ENCODE data around the gene SCAMP4.
"Not testable (repeated sequence)": the region's sequence is repeated elsewhere in the genome, so short reads cannot be mapped to it uniquely, and the experiment has no call there.

SCAMP4 gene

DNA sequence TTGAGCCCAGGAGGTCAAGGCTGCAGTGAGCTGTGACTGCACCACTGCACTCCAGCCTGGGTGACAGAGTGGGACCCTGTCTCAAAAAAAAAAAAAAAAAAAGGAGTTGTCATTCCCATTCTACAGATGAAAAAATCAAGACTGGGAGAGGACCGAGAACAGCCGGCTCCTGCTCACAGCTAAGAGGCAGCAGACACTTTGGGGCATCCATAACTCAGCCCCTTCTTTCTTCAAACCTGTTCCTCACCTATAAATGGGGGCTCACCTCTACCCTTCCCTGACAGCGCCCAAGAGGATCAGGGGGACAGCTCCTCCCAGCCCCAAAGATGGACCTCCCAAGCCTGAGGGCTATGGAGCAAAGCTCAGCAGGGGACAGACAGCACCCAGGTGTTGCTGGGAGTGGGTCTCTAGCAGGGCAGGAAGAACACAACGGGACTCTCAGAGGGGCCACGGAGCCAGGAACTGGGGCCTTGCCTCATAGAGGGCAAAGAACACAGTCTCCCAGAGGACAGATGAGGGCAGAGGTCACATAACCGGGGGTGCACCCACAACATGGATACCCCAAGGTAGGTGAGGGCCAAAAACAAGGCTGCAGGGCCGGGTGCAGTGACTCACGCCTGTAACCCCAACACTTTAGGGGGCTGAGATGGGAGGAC, 38.4 kb upstream of the SCAMP4 start:
- DNase-seq (ENCODE audit: low read depth) = no peak

DNA sequence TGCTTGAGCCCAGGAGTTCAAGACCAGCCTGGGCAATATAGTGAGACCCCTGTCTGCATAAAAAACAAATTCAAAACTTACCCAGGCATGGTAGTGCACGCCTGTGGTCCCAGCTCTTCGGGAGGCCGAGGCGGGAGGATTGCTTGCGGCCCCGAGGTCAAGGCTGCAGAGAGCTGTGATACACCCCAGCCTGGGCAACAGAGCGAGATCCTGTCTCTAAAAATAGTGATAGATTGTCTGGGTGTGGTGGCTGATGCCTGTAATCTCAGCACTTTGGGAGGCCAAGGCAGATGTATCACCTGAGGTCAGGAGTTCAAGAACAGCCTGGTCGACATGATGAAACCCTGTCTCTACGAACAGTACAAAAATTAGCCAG, 37.9 kb upstream of the SCAMP4 start:
- no peak for DNase-seq (ENCODE audit: low read depth)

- no peak for DNase-seq (ENCODE audit: low read depth)
Observed at GRCh38 chr19:1868971-1869370, 36.2 kb upstream of the SCAMP4 start.

DNA sequence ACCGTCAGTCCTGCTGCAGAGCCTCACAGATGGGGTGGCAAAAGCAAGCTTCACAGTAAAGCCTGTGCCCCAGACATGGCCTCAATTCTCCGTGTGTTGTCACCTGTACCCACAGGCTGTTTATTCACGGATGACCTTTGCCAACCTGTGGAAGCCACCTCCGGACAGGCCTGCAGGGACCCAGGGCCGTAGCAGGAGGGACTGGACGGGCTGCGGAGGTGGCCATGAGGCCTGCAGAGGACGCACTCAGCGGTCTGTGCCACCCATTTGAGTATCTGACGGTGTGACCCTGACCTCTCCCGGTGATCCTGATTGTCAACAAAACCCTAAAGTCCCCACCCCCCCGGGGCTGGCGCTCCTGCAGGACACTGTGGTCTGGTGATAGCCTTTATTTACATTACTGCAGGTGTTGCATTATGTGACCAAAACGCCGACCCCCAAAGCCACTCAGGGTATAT, 34.0 kb upstream of the SCAMP4 start:
- DNase-seq (ENCODE audit: low read depth) = no peak

GRCh38 chr19:1871630-1872029, 33.6 kb upstream of the SCAMP4 start:
- no peak for DNase-seq (ENCODE audit: low read depth)

- DNase-seq (ENCODE audit: low read depth) = no peak
Observed at GRCh38 chr19:1872807-1873523, 32.2 kb upstream of the SCAMP4 start.

- DNase-seq (ENCODE audit: low read depth) = no peak
Observed at GRCh38 chr19:1873524-1874473, 31.4 kb upstream of the SCAMP4 start.

GRCh38 chr19:1874554-1875185, 30.5 kb upstream of the SCAMP4 start:
- DNase-seq (ENCODE audit: low read depth) = no peak

DNA sequence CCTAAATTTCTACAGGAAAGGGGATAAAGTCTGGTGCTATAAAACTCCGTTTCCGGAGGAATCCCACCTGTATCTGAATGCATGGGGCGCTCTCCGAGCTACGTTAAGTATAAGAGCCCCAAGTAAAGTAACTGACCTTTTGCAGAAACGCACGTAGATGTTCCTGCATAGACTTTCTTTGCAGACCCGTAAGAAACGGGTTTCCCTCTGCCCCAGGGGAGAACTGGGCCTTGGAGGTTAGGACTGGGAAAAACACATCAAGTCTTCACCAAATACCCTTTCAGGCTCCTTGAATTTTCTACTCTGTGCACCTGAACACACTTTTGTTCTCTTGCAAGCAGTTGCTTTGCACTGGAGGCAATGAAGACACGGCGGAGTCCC, 29.9 kb upstream of the SCAMP4 start:
- DNase-seq (ENCODE audit: low read depth) = not testable (repeated sequence)

GRCh38 chr19:1875646-1876495, 29.3 kb upstream of the SCAMP4 start:
- DNase-seq (ENCODE audit: low read depth) = peak; percentile 80

DNA sequence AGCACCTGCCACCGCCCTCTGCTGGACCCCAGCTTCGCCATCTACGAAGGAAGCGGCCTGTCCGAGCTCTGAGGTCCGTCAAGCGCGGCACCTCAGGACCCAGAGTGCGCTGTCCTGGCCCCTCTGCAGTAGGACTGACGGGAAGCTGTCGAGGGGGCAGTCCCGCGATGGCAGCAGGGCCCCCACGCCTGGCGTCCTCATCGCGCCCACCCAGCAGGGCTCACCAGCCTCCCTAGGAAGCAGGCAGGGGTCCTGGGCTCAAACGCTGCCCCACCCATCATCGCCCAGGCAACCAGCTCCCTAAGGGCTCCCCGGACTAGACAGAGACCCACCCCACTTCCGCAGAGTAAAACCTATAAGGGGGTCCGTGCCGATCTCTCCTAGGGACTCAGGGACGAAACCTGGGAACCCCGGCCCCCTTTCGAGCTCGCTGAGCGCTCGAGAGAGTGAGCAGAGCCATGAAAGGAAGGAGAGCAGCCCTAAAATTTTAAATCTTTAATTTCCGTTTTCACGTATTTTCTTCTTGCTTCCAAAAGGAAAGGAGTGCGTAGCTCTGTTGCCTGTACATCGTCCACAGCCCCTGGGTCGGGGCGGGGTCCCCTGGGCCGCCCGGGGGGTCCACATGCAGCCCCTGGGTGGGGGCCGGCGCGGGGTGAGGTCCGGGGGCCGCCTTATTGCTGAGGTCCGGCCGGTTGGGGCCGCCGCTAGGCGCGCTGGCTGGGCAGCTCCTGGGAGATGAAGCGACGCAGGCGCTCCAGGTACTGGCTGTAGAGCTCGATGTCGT, 28.5 kb upstream of the SCAMP4 start:
- DNase-seq (ENCODE audit: low read depth) = not testable (repeated sequence)

DNA sequence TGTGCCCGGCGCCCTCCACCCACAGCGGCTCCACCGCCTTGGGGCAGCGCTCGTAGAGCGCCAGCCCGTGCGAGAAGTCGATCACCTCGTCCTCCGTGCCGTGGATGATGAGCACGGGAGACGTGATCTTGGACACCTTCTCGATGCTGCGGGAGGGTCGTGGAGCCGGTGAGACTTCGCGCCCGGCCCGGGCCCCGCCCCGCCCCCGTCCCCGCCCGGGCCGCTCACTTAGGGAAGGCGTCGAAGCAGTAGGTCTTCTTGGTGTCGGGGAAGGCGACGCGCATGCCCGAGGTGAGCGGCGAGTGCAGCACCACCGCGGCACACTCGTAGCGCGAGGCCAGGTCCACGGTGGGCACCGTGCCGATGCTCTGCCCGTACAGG, 27.9 kb upstream of the SCAMP4 start:
- not testable (repeated sequence) for DNase-seq (ENCODE audit: low read depth)

- DNase-seq (ENCODE audit: low read depth) = not testable (repeated sequence)
Observed at GRCh38 chr19:1878583-1878982, 26.6 kb upstream of the SCAMP4 start.

DNA sequence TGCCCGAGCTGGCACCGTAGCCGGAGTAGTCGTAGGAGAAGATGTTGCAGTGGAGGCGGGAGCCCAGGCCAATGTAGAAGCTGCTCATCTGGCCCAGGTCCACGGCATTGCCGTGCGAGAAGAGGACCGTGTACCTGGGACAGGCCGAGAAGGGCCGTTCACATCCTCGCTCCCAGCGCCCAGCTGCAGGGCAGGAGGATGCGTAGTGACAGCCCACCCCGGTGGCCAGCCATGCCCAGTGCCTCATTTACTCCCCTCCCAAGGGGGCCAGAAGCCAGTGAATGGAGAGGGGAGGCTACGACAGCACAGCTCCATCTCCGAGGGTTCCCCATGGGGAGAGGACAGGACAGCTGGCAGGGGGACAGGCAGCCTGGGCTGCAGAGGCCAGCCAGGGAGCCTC, 25.2 kb upstream of the SCAMP4 start:
- DNase-seq (ENCODE audit: low read depth) = not testable (repeated sequence)

GRCh38 chr19:1880611-1881392, 24.4 kb upstream of the SCAMP4 start:
- no peak for DNase-seq (ENCODE audit: low read depth)

GRCh38 chr19:1881393-1882088, 23.7 kb upstream of the SCAMP4 start:
- not testable (repeated sequence) for DNase-seq (ENCODE audit: low read depth)

DNA sequence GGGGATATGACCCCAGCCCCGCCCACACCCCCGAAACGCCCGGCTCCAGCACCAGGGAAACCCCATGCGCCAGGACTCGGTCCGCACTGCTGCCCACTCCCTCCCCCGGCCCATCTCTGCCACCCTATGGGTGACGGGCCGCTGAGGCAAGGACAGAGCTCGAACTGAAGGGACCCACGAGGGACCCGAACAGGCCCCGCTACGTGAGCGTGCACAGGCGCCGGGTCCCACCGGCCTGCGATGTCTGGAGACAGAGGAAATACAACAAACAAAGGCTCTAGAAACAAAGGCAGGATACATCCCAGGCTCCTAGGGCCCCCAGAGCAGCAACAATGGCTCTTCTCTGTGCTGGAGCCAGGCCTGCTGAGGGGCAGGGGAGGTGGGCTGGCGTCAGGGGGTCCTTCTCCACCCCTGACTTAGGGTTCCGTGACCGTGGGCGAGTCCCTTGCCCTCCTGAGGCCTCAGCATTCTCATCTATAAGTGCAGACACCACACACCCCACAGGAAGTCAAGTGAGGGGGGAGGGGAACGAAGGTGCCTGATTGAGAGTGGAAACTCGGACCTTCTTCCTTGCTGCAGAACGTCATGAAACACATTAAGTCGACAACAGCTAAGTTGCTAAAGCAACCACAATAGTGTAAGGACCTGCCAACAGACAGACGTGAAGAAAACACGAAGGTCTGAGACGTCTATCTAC, 23.0 kb upstream of the SCAMP4 start:
- DNase-seq (ENCODE audit: low read depth) = peak; percentile 67
